VCaP (cell line): ENCODE results near the gene BMP7.
"Not testable (repeated sequence)": the region's sequence is repeated elsewhere in the genome, so short reads cannot be mapped to it uniquely, and the experiment has no call there.

Source experiments
- H3K27ac ChIP-seq: fragments of 450-650 bp; 2 replicates; pipeline ENCODE4 v1.5.1; 2017
- CTCF ChIP-seq: fragments of 450-650 bp; conservative IDR thresholded peaks from 2 replicates; pipeline ENCODE4 v1.5.1; 2017; ENCODE audit warnings: mild to moderate bottlenecking, moderate library complexity

BMP7 gene

GRCh38 chr20:57159945-57160610 is 106.4 kb downstream of the BMP7 start:
- TF ChIP-seq CTCF: no peak
- no peak overlapping the region for H3K27ac ChIP-seq

- TF ChIP-seq CTCF: no peak
- H3K27ac ChIP-seq: no peak overlapping the region
Observed at GRCh38 chr20:57159193-57159851, 107.1 kb downstream of the BMP7 start.

- no peak for TF ChIP-seq CTCF
- no peak overlapping the region for H3K27ac ChIP-seq
Observed at GRCh38 chr20:57158474-57158873, 108.0 kb downstream of the BMP7 start.

GRCh38 chr20:57157787-57158186 is 108.7 kb downstream of the BMP7 start:
- not testable (repeated sequence) for H3K27ac ChIP-seq

GRCh38 chr20:57157106-57157691 is 109.2 kb downstream of the BMP7 start:
- H3K27ac ChIP-seq: no peak overlapping the region
- TF ChIP-seq CTCF: no peak

- TF ChIP-seq CTCF: no peak
Observed at GRCh38 chr20:57156011-57156729, 110.3 kb downstream of the BMP7 start.

GRCh38 chr20:57155415-57155814 is 111.0 kb downstream of the BMP7 start:
- no peak for TF ChIP-seq CTCF
- H3K27ac ChIP-seq: no peak overlapping the region

More at GRCh38 chr20:57156011-57156729, 110.3 kb downstream of the BMP7 start:
- H3K27ac ChIP-seq: no peak overlapping the region
